Astrocyte of the hippocampus (primary cell): ENCODE results near the gene MITF.
A peak's percentile ranks its signal among the peaks of the same experiment; 100 is the strongest.

Source experiments
- DNase-seq: peaks from one replicate; pipeline ENCODE4 v3.0.0; 2011; ENCODE audit warnings: low read depth, low spot score

MITF gene

GRCh38 chr3:69838217-69838616 is 99.0 kb downstream of the MITF start:
- peak; percentile 29 for DNase-seq

GRCh38 chr3:69838696-69839515 is 99.6 kb downstream of the MITF start:
- DNase-seq, result peak; percentile 7

- DNase-seq, result no peak
Observed at GRCh38 chr3:69842351-69842750, 103.1 kb downstream of the MITF start.

GRCh38 chr3:69842789-69843188 is 103.5 kb downstream of the MITF start:
- DNase-seq, result no peak

- DNase-seq, result no peak
Observed at GRCh38 chr3:69844706-69845105, 105.4 kb downstream of the MITF start.

GRCh38 chr3:69847303-69847702 is 108.0 kb downstream of the MITF start:
- no peak for DNase-seq

GRCh38 chr3:69848113-69848512 is 108.8 kb downstream of the MITF start:
- no peak for DNase-seq

- DNase-seq, result no peak
Observed at GRCh38 chr3:69850849-69851248, 111.6 kb downstream of the MITF start.

- no peak for DNase-seq
Observed at GRCh38 chr3:69853027-69853426, 113.8 kb downstream of the MITF start.

GRCh38 chr3:69855436-69856162 is 116.3 kb downstream of the MITF start:
- peak; percentile 32 for DNase-seq

GRCh38 chr3:69856965-69857705 is 117.9 kb downstream of the MITF start:
- DNase-seq, result no peak

- no peak for DNase-seq
Observed at GRCh38 chr3:69861556-69861955, 122.3 kb downstream of the MITF start.

GRCh38 chr3:69864141-69864540 is 124.9 kb downstream of the MITF start:
- DNase-seq, result no peak

GRCh38 chr3:69864766-69865165 is 125.5 kb downstream of the MITF start:
- DNase-seq, result no peak

GRCh38 chr3:69865925-69866679 is 126.8 kb downstream of the MITF start:
- no peak for DNase-seq

GRCh38 chr3:69866988-69867720 is 127.9 kb downstream of the MITF start:
- DNase-seq, result peak; percentile 34

GRCh38 chr3:69867941-69868505 is 128.8 kb downstream of the MITF start:
- no peak for DNase-seq

- DNase-seq, result no peak
Observed at GRCh38 chr3:69868841-69869420, 129.7 kb downstream of the MITF start.

GRCh38 chr3:69869643-69870042 is 130.4 kb downstream of the MITF start:
- DNase-seq, result no peak

- DNase-seq, result no peak
Observed at GRCh38 chr3:69871251-69871650, 132.0 kb downstream of the MITF start.
